ENCODE results near the gene PIKFYVE.
"Not testable (repeated sequence)": the region's sequence is repeated elsewhere in the genome, so short reads cannot be mapped to it uniquely, and the experiment has no call there.

PIKFYVE gene, protein sequence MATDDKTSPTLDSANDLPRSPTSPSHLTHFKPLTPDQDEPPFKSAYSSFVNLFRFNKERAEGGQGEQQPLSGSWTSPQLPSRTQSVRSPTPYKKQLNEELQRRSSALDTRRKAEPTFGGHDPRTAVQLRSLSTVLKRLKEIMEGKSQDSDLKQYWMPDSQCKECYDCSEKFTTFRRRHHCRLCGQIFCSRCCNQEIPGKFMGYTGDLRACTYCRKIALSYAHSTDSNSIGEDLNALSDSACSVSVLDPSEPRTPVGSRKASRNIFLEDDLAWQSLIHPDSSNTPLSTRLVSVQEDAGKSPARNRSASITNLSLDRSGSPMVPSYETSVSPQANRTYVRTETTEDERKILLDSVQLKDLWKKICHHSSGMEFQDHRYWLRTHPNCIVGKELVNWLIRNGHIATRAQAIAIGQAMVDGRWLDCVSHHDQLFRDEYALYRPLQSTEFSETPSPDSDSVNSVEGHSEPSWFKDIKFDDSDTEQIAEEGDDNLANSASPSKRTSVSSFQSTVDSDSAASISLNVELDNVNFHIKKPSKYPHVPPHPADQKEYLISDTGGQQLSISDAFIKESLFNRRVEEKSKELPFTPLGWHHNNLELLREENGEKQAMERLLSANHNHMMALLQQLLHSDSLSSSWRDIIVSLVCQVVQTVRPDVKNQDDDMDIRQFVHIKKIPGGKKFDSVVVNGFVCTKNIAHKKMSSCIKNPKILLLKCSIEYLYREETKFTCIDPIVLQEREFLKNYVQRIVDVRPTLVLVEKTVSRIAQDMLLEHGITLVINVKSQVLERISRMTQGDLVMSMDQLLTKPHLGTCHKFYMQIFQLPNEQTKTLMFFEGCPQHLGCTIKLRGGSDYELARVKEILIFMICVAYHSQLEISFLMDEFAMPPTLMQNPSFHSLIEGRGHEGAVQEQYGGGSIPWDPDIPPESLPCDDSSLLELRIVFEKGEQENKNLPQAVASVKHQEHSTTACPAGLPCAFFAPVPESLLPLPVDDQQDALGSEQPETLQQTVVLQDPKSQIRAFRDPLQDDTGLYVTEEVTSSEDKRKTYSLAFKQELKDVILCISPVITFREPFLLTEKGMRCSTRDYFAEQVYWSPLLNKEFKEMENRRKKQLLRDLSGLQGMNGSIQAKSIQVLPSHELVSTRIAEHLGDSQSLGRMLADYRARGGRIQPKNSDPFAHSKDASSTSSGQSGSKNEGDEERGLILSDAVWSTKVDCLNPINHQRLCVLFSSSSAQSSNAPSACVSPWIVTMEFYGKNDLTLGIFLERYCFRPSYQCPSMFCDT (N-terminal part only)

GRCh38 chr2:208265801-208266552 is at the start of gene PIKFYVE:
TSS of gene PIKFYVE (plus strand) at chr2:208266255. CDS start at chr2:208271520, 5,265 bp downstream.
- in situ Hi-C loops (cut with MboI; ENCODE audit: low sequenced_read_pairs) = no loop called here

DNA sequence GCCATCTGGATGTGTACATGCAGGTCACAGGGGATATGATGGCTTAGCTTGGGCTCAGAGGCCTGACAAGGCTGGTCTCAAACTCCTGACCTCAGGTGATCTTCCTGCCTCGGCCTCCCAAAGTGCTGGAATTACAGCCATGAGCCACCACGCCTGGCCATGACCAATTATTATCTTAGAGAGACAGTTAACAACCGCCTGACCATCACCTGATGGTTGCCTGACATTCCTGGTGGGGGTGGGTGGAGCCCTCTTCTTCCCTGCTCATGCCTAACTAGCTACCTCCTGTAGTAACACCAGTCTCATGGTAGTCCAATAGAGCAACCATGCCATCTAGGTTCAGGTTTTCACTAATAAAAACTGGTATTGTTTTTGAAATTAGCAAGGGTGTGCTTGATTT is 44.2 kb upstream of the PIKFYVE start:
- in situ Hi-C loops (cut with MboI; ENCODE audit: low sequenced_read_pairs) = not testable (repeated sequence)

DNA sequence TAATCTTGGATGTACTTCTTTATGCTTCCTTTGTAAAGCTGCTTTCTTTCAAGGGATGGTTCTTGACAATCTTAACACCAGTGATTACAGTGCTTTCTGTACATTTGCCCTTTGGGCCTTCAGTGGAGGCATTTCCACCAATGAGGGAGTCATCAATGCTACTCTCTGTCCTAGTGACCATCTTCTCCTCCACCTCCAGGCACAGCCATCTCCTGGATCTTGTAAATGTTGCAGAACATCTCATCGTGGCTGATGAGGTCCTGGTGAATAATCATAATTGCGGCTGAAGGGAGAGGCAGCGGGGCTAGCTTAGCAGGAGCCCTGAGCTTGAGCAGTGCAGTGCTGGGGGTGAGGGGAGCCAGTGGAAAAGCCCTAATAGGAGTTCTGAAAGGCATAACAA is 43.7 kb upstream of the PIKFYVE start:
- in situ Hi-C loops (cut with MboI; ENCODE audit: low sequenced_read_pairs) = no loop called here

- in situ Hi-C loops (cut with MboI; ENCODE audit: low sequenced_read_pairs) = no loop called here
These were observed 41.3 kb upstream of the PIKFYVE start for GRCh38 chr2:208224802-208225201.

- in situ Hi-C loops (cut with MboI; ENCODE audit: low sequenced_read_pairs) = no loop called here
These were observed 38.3 kb upstream of the PIKFYVE start for GRCh38 chr2:208227581-208228232.

GRCh38 chr2:208228476-208228875 is 37.6 kb upstream of the PIKFYVE start:
- in situ Hi-C loops (cut with MboI; ENCODE audit: low sequenced_read_pairs) = no loop called here

- in situ Hi-C loops (cut with MboI; ENCODE audit: low sequenced_read_pairs) = no loop called here
These were observed 31.3 kb upstream of the PIKFYVE start for GRCh38 chr2:208234786-208235185.

- in situ Hi-C loops (cut with MboI; ENCODE audit: low sequenced_read_pairs) = no loop called here
These were observed 30.2 kb upstream of the PIKFYVE start for GRCh38 chr2:208235860-208236259.

DNA sequence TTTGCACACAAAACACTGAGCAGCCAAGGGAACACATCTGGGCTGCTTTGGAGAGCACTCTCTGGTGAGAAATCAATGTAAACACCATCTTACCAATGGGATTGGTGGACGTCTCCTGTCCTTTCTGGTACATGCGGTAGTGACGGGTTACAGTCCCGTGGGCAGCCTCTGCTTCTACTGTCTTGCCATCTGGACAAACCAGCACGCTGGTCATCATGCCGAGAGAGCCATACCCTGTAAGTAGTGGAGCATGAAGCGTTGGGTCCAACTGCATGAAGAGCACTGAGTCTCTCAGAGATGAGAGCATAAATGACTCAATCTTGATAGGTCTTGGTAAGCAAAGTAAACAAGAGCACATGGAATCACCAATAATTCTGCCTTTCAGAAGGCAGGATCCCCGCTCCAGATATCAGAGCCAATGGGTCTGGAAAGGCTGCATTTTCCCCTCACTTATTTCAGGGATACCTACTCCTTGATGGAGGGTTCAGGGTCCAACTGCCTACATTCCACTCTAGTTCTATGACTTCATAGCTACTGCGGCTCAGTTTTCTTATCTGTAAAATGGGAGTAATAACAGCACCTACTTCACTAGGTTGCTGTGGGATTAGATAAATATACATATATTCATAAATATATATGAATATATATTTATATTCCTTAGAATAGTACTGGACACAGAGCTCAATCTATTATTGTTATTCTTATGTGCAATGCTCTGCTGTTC is 26.1 kb upstream of the PIKFYVE start:
- in situ Hi-C loops (cut with MboI; ENCODE audit: low sequenced_read_pairs) = no loop called here

GRCh38 chr2:208240619-208241209 is 25.3 kb upstream of the PIKFYVE start:
- in situ Hi-C loops (cut with MboI; ENCODE audit: low sequenced_read_pairs) = no loop called here

GRCh38 chr2:208244422-208244821 is 21.6 kb upstream of the PIKFYVE start:
- in situ Hi-C loops (cut with MboI; ENCODE audit: low sequenced_read_pairs) = no loop called here

DNA sequence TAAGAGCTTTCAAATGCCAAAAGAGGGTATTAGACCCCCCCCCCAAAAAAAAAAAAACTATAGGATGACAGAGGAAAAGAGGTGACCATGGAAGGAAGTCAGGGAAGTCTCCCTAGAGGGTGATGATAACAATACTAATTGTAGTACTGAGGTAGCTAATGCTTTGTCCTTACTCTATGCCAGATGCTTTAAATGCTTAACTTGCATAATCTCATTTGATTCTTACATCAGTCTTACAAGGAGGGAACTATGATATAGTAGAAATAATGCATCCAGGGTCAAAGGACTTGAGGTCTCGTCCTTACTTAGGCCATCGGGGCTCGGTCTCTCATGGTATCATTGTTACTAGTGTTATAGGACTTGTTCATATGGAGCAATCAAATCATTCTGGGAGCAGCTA is 20.3 kb upstream of the PIKFYVE start:
- in situ Hi-C loops (cut with MboI; ENCODE audit: low sequenced_read_pairs) = no loop called here

GRCh38 chr2:208248601-208249000 is 17.5 kb upstream of the PIKFYVE start:
- in situ Hi-C loops (cut with MboI; ENCODE audit: low sequenced_read_pairs) = no loop called here

- in situ Hi-C loops (cut with MboI; ENCODE audit: low sequenced_read_pairs) = no loop called here
These were observed 16.8 kb upstream of the PIKFYVE start for GRCh38 chr2:208249296-208249695.

- in situ Hi-C loops (cut with MboI; ENCODE audit: low sequenced_read_pairs) = no loop called here
These were observed 15.7 kb upstream of the PIKFYVE start for GRCh38 chr2:208250388-208250787.

DNA sequence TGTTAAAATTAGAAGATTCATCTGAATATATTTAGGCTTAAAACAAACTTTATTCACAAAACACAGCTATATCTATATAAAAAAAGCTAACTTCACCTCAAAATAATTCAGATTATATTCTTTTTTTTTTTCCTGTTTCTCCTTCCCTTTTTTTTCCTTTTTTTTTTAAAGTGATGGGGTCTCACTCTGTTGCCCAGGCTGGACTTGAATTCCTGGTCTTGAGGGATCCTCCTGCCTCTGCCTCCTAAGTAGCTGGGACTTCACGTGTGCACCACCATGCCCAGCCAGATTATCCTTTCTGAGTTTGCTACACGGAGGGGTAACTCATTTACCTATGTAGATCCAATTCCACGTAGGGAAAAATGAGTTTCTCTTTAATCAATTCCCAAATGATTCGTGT is 15.0 kb upstream of the PIKFYVE start:
- in situ Hi-C loops (cut with MboI; ENCODE audit: low sequenced_read_pairs) = no loop called here

DNA sequence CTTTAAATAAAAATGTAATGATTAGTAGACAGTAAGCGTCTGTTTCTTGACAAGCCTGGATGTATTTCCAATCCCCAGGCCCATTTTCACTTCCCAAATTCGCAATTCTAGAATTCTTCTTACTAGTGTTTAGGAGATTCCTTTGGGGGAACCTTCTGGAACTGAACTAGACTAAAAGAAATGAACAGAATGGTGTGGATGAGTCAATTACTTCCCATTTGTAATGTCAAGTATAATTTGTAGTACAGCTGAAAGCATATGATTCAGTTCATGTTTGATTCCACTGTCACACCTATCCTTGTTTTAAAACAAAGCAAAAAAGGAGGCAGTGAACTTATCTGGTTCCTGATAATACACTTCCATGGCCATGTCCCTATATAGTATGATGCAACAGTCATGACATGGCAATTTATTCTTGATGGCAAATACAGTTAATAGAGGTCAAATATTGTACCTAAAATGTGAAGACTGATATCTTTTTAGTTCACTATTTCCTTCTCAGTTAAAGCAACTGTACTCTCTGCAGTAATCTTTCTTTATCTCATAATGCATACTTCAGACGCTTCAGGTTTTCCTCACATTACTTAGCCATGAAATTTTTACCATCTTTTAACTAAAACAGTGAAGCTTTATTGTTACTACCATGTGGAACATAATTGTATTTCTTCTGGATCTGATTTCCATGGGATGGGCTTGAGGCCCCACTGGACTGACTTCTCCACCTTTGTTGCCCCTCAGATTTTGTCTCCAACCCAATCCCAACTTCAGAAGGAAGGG is 13.2 kb upstream of the PIKFYVE start:
- in situ Hi-C loops (cut with MboI; ENCODE audit: low sequenced_read_pairs) = no loop called here

DNA sequence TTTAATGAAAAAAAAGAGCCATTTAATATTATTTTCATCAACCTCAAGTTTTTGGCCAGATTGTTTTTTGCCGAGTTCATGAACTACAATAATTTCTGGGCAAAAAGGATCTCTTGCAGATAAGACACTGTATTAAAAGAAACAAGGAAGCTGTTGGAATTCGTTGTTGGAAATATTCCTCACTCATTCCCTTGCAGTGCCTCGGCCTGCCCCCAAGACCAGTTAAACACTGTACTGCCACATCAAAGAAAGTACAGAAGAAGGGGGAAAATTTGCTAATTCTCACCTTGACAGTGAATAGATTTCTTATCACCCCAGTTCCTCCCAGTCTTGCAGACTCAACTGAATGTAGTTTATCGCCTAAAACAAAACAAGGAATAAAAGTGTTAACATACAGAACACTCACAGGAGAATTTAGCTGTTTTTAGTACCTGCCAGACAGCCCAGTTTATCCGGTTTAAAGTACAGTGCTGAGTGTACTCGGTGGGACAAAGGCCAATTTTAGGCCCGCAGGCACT is 12.4 kb upstream of the PIKFYVE start:
- in situ Hi-C loops (cut with MboI; ENCODE audit: low sequenced_read_pairs) = no loop called here
